CD4-positive, alpha-beta T cell (primary cell): ENCODE data around the gene ALK. TPM values are rescaled to one million over a fixed set of nuclear protein-coding genes. Genes with fewer than 3 reads are reported as not detected.

Experiments used
- ATAC-seq: fragments of 200-7000 bp; cut with Tn5 transposase; one replicate; pipeline ENCODE4 v1.10.0; 2022; ENCODE audit warnings: mild to moderate bottlenecking; ENCODE audit not compliant: poor library complexity
- CTCF ChIA-PET: fragments of 350-600 bp; sonication (Branson Sonifier 250); formaldehyde crosslinking; loops from one replicate; lab custom pipeline; 2021; ENCODE audit warnings: antibody characterized with exemption, inconsistent platforms; lab: Charles Lee
- POLR2A ChIA-PET: fragments of 350-600 bp; sonication (Branson Sonifier 250); formaldehyde crosslinking; loops from one replicate; lab custom pipeline; 2021; ENCODE audit warnings: antibody characterized with exemption, inconsistent platforms; lab: Charles Lee
- DNase-seq, 14 experiments: peaks; one replicate each; pipeline ENCODE4 v3.0.0-alpha.2; 2013 to 2020; ENCODE audit warnings: mixed read lengths in 2 of 14
- H3K27ac ChIP-seq, 2 donors: one replicate each; pipeline versions ENCODE4 v1.5.1 to v1.7.0; 2013; ENCODE audit warnings: low read length in 2 of 2, low read depth in 1 of 2, mild to moderate bottlenecking in 1 of 2
- H3K27me3 ChIP-seq, 2 experiments: 1 replicate in 1 of 2; 2 replicates in 1 of 2; pipeline versions ENCODE4 v1.6.1 to v1.7.0; 2013; ENCODE audit warnings: low read length in 2 of 2, control low read depth in 1 of 2, mild to moderate bottlenecking in 1 of 2, moderate library complexity in 1 of 2; ENCODE audit not compliant: insufficient read depth in 2 of 2, control insufficient read depth in 1 of 2
- H3K36me3 ChIP-seq: one replicate; pipeline ENCODE4 v1.6.1; 2013; ENCODE audit warnings: low read length, control low read depth; ENCODE audit not compliant: insufficient read depth
- H3K4me1 ChIP-seq: one replicate; pipeline ENCODE4 v1.6.1; 2013; ENCODE audit warnings: low read length, control low read depth; ENCODE audit not compliant: insufficient read depth
- H3K4me3 ChIP-seq: one replicate; pipeline ENCODE4 v1.5.1; 2013; ENCODE audit warnings: mild to moderate bottlenecking, low read length, moderate library complexity
- H3K9me3 ChIP-seq, 2 experiments: 1 replicate in 1 of 2; 2 replicates in 1 of 2; pipeline versions ENCODE4 v1.6.1 to v1.7.0; 2013; ENCODE audit warnings: low read length in 2 of 2, mild to moderate bottlenecking in 2 of 2, control low read depth in 1 of 2, moderate library complexity in 1 of 2; ENCODE audit not compliant: control insufficient read depth in 1 of 2, insufficient read depth in 1 of 2
- H3K27ac Mint-ChIP-seq: one replicate; pipeline ENCODE4 v1.8.0; 2020; ENCODE audit warnings: mixed read lengths
- H3K27me3 Mint-ChIP-seq: one replicate; pipeline ENCODE4 v1.8.0; 2021; ENCODE audit warnings: mixed read lengths
- H3K36me3 Mint-ChIP-seq: one replicate; pipeline ENCODE4 v1.8.0; 2021; ENCODE audit warnings: low read depth, mixed read lengths
- H3K4me1 Mint-ChIP-seq: one replicate; pipeline ENCODE4 v1.8.0; 2021; ENCODE audit warnings: low read depth, mixed read lengths
- H3K4me3 Mint-ChIP-seq: one replicate; pipeline ENCODE4 v1.8.0; 2020; ENCODE audit warnings: mild to moderate bottlenecking, mixed read lengths
- H3K9me3 Mint-ChIP-seq: one replicate; pipeline ENCODE4 v1.8.0; 2020; ENCODE audit warnings: mixed read lengths
- intact Hi-C, 2 experiments: fragments of 100-400 bp; cut with DNase I in 1 of 2; cut with micrococcal nuclease in 1 of 2; formaldehyde crosslinking; loops; one replicate each; pipeline versions ENCODE4 v1.15.1 to v1.9.0; 2023 to 2025; cut with DNase I, micrococcal nuclease
- total RNA-seq, 174 experiments: library from RNA in 2 of 174; stranded (reverse) in 2 of 174; gene quantifications; one replicate each; pipeline ENCODE4 v1.2.3 and lab custom pipeline; 2021 to 2026
- TF ChIP-seq, protein P1 (sequence below): fragments of 200-600 bp; IDR thresholded peaks from one replicate; pipeline ENCODE4 v1.8.0; 2022; ENCODE audit warnings: antibody characterized with exemption, mild to moderate bottlenecking

ALK gene
- total RNA-seq, 2 experiments from 2014 or later = not detected

DNA sequence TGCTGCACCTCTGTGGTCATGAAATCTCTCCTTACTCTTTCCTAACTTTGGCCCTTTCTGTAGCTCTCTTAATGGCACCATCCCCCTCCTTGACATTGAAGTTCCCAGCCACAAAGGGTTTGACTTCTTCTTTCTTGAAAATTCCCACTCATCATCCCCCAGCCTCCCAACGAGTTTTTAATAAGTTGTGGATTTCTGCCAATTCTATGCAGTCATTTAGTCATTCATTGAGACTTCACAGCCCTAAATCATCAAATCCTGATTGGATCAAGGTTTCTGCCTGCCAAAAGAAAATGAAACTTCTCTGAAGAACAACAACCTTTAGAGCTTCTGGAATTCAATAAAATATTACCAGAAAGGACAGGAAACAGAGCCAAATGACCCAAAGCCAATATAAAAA lies 451.9 kb downstream of the ALK start:
- CTCF ChIA-PET = no interaction called here
- Histone ChIP-seq H3K4me3 (no peak overlapping the region), H3K27ac (no peak overlapping the region), H3K9me3 (peaks cover 12 to 18% of the 10 kb centered on the region in 2 experiments), H3K27me3 (no peaks in the 10 kb centered on the region), H3K4me1 (no peaks in the 10 kb centered on the region), H3K36me3 (no peaks in the 10 kb centered on the region)
- H3K36me3 Mint-ChIP-seq = no peaks in the 10 kb centered on the region
- peaks cover 11% of the 10 kb centered on the region for H3K27me3 Mint-ChIP-seq
- no peak overlapping the region for H3K4me3 Mint-ChIP-seq
- H3K9me3 Mint-ChIP-seq = peaks cover 15% of the 10 kb centered on the region
- H3K27ac Mint-ChIP-seq = no peak overlapping the region
- POLR2A ChIA-PET = no interaction called here
- no peak for DNase-seq
- H3K4me1 Mint-ChIP-seq = no peaks in the 10 kb centered on the region
- ATAC-seq = no peak
- TF ChIP-seq, protein P1, sequence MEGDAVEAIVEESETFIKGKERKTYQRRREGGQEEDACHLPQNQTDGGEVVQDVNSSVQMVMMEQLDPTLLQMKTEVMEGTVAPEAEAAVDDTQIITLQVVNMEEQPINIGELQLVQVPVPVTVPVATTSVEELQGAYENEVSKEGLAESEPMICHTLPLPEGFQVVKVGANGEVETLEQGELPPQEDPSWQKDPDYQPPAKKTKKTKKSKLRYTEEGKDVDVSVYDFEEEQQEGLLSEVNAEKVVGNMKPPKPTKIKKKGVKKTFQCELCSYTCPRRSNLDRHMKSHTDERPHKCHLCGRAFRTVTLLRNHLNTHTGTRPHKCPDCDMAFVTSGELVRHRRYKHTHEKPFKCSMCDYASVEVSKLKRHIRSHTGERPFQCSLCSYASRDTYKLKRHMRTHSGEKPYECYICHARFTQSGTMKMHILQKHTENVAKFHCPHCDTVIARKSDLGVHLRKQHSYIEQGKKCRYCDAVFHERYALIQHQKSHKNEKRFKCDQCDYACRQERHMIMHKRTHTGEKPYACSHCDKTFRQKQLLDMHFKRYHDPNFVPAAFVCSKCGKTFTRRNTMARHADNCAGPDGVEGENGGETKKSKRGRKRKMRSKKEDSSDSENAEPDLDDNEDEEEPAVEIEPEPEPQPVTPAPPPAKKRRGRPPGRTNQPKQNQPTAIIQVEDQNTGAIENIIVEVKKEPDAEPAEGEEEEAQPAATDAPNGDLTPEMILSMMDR = no peak
- intact Hi-C loops = no loop called here

DNA sequence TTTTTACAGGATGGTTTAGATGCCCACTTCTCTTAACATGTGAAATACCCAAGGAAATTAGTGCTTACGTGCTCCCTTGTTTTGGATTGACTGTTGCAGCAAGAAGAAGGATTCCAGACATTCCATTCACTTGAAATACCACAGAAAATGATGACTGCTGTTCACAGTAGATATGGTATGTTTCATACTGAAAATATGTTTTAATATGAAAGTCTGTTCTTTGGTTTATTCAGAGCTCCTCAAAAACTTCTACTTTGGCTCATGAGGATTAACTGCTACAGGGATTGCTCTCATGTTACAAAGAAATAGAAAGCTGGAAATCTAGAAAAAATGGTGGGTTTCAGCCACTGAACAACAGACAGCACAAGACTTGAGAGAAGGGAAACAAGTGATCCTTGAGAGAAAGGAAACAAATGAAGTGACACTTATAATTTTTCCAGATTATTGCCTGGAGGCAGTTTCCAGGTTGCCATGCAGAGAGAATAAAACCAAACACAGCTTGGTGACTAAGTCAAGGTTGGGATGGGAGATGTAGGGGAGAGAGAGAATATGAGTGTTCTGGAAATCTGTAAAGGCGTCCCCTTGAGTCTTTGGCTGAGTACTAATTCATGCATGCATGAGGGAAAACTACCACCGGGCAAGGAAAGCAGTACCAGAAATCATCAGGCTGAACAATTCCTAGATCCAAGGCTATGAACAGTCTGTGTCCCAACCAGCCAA lies 458.0 kb downstream of the ALK start:
- intact Hi-C loops = no loop called here
- peaks cover 0 to 4% of the 10 kb centered on the region in 2 experiments for H3K9me3 ChIP-seq
- Mint-ChIP-seq H3K27me3 (peaks cover 27% of the 10 kb centered on the region), H3K36me3 (no peaks in the 10 kb centered on the region), H3K4me1 (no peaks in the 10 kb centered on the region), H3K4me3 (no peak overlapping the region), H3K27ac (no peak overlapping the region), H3K9me3 (no peaks in the 10 kb centered on the region)
- DNase-seq (no peak), ATAC-seq (no peak)
- CTCF ChIA-PET = no interaction called here
- TF ChIP-seq, protein P1 = no peak
- H3K4me3 ChIP-seq = no peak overlapping the region
- H3K27me3 ChIP-seq = no peaks in the 10 kb centered on the region
- H3K4me1 ChIP-seq = no peaks in the 10 kb centered on the region
- POLR2A ChIA-PET = no interaction called here
- no peaks in the 10 kb centered on the region for H3K36me3 ChIP-seq
- H3K27ac ChIP-seq = no peak overlapping the region

DNA sequence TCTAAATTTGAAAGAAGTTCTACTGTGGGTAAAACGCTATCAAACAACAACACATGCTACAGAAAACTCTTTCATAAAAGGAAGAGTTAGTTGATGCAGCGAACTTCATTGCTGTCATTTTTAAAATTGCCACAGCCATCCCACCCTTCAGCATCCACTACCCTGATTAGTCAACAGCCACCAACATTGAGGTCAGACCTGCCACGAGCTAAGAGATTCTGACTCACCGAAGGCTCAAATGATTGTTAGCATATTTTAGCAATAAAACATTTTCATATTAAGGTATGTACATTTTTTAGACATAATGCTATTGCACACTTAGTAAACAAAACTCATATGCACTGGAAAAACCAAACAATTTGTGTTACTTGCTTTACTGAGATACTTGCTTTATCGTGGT lies 459.1 kb downstream of the ALK start:
- Mint-ChIP-seq H3K4me3 (no peak overlapping the region), H3K27ac (no peak overlapping the region), H3K4me1 (no peaks in the 10 kb centered on the region), H3K36me3 (no peaks in the 10 kb centered on the region), H3K27me3 (peaks cover 35% of the 10 kb centered on the region), H3K9me3 (no peaks in the 10 kb centered on the region)
- ATAC-seq = no peak
- Histone ChIP-seq H3K9me3 (no peaks in the 10 kb centered on the region), H3K27ac (no peak overlapping the region), H3K27me3 (no peaks in the 10 kb centered on the region), H3K4me3 (no peak overlapping the region), H3K36me3 (no peaks in the 10 kb centered on the region), H3K4me1 (no peaks in the 10 kb centered on the region)
- CTCF ChIA-PET = no interaction called here
- intact Hi-C loops = no loop called here
- TF ChIP-seq, protein P1 = no peak
- POLR2A ChIA-PET = no interaction called here
- no peak for DNase-seq
